H9 (cell line): ENCODE results near the gene PRCD. TPM values are rescaled to one million over a fixed set of nuclear protein-coding genes. Genes with fewer than 3 reads are reported as not detected.

ENCODE experiments used
- DNase-seq: peaks from one replicate; pipeline ENCODE4 v3.0.0-alpha.2; 2017
- H2AFZ ChIP-seq: one replicate; pipeline ENCODE4 v1.6.1; 2013; ENCODE audit warnings: mild to moderate bottlenecking, low read length, control low read depth, moderate library complexity
- H2AK5ac ChIP-seq: 2 replicates; pipeline ENCODE4 v1.6.1; 2013; ENCODE audit warnings: low read length, control low read depth, mixed read lengths; ENCODE audit not compliant: insufficient read length
- H2BK120ac ChIP-seq: one replicate; pipeline ENCODE4 v1.6.1; 2013; ENCODE audit warnings: low read depth, mild to moderate bottlenecking, low read length, control low read depth, inconsistent platforms; ENCODE audit not compliant: poor library complexity, severe bottlenecking
- H2BK12ac ChIP-seq: 2 replicates; pipeline ENCODE4 v1.6.1; 2013; ENCODE audit warnings: low read length, control low read depth, mixed read lengths, low read depth; ENCODE audit not compliant: insufficient read length
- H2BK15ac ChIP-seq: 2 replicates; pipeline ENCODE4 v1.6.1; 2013; ENCODE audit warnings: low read depth, low read length, control low read depth
- H2BK20ac ChIP-seq: one replicate; pipeline ENCODE4 v1.6.1; 2013; ENCODE audit warnings: low read depth, mild to moderate bottlenecking, low read length, control low read depth, inconsistent platforms; ENCODE audit not compliant: poor library complexity, severe bottlenecking
- H2BK5ac ChIP-seq: 2 replicates; pipeline ENCODE4 v1.6.1; 2013; ENCODE audit warnings: low read length, control low read depth, mixed read lengths; ENCODE audit not compliant: insufficient read length
- H3K14ac ChIP-seq: 2 replicates; pipeline ENCODE4 v1.6.1; 2013; ENCODE audit warnings: low read length, control low read depth; ENCODE audit not compliant: insufficient read depth
- H3K18ac ChIP-seq: 2 replicates; pipeline ENCODE4 v1.6.1; 2013; ENCODE audit warnings: low read depth, mild to moderate bottlenecking, mixed read lengths, low read length, control low read depth; ENCODE audit not compliant: insufficient read length
- H3K23ac ChIP-seq: 2 replicates; pipeline ENCODE4 v1.6.1; 2013; ENCODE audit warnings: low read length, control low read depth, mixed read lengths, low read depth; ENCODE audit not compliant: insufficient read length
- H3K23me2 ChIP-seq: 2 replicates; pipeline ENCODE4 v1.6.1; 2013; ENCODE audit warnings: low read depth, mild to moderate bottlenecking, mixed read lengths, low read length, control low read depth; ENCODE audit not compliant: insufficient read length, poor library complexity, severe bottlenecking
- H3K27ac ChIP-seq: 2 replicates; pipeline ENCODE4 v1.5.1; 2013; ENCODE audit warnings: low read length, control low read depth, mixed read lengths, low read depth; ENCODE audit not compliant: insufficient read length
- H3K27me3 ChIP-seq: 2 replicates; pipeline ENCODE4 v1.6.1; 2013; ENCODE audit warnings: low read length, control low read depth, inconsistent platforms; ENCODE audit not compliant: insufficient read depth
- H3K4ac ChIP-seq: 2 replicates; pipeline ENCODE4 v1.6.1; 2013; ENCODE audit warnings: low read depth, mild to moderate bottlenecking, control low read depth, inconsistent platforms, low read length, moderate library complexity
- H3K4me1 ChIP-seq: 2 replicates; pipeline ENCODE4 v1.6.1; 2013; ENCODE audit warnings: low read length, control low read depth, inconsistent platforms; ENCODE audit not compliant: insufficient read depth
- H3K4me2 ChIP-seq: 2 replicates; pipeline ENCODE4 v1.6.1; 2013; ENCODE audit warnings: low read length, control low read depth, mixed read lengths; ENCODE audit not compliant: insufficient read length, insufficient read depth
- H3K56ac ChIP-seq: 2 replicates; pipeline ENCODE4 v1.6.1; 2013; ENCODE audit warnings: low read depth, mild to moderate bottlenecking, mixed read lengths, low read length, control low read depth; ENCODE audit not compliant: insufficient read length
- H3K79me1 ChIP-seq: 2 replicates; pipeline ENCODE4 v1.6.1; 2013; ENCODE audit warnings: low read depth, mild to moderate bottlenecking, moderate library complexity, low read length, control low read depth, inconsistent platforms; ENCODE audit not compliant: insufficient read depth, poor library complexity, severe bottlenecking
- H3K79me2 ChIP-seq: 2 replicates; pipeline ENCODE4 v1.6.1; 2013; ENCODE audit warnings: low read length, control low read depth, inconsistent platforms; ENCODE audit not compliant: insufficient read depth
- H3K9ac ChIP-seq: 2 replicates; pipeline ENCODE4 v1.6.1; 2013; ENCODE audit warnings: low read length, control low read depth, mixed read lengths; ENCODE audit not compliant: insufficient read length; ENCODE audit errors: extremely low read depth
- H3K9me3 ChIP-seq: one replicate; pipeline ENCODE4 v1.6.1; 2013; ENCODE audit warnings: low read depth, low read length, inconsistent platforms; ENCODE audit not compliant: control insufficient read depth
- H3T11ph ChIP-seq: one replicate; pipeline ENCODE4 v1.6.1; 2013; ENCODE audit warnings: mild to moderate bottlenecking, low read length, control low read depth, inconsistent platforms
- H4K20me1 ChIP-seq: one replicate; pipeline ENCODE4 v1.6.1; 2013; ENCODE audit not compliant: control insufficient read depth, insufficient read length, insufficient read depth
- H4K5ac ChIP-seq: 2 replicates; pipeline ENCODE4 v1.6.1; 2013; ENCODE audit warnings: low read depth, mild to moderate bottlenecking, mixed read lengths, low read length, control low read depth; ENCODE audit not compliant: insufficient read length
- H4K8ac ChIP-seq: replicated peaks from 2 replicates; pipeline ENCODE4 v1.6.1; 2013; ENCODE audit warnings: low read length, control low read depth, mixed read lengths, low read depth; ENCODE audit not compliant: insufficient read length
- H4K91ac ChIP-seq: 2 replicates; pipeline ENCODE4 v1.6.1; 2013; ENCODE audit warnings: low read depth, mild to moderate bottlenecking, moderate library complexity, mixed read lengths, low read length, control low read depth; ENCODE audit not compliant: insufficient read length
- H3K27ac Mint-ChIP-seq, 3 experiments: 2 replicates in 2 of 3; 3 replicates in 1 of 3; pipeline ENCODE4 v1.8.0; 2020 to 2021; ENCODE audit warnings: mixed read lengths in 3 of 3, mild to moderate bottlenecking in 1 of 3, moderate library complexity in 1 of 3
- H3K27me3 Mint-ChIP-seq: 2 replicates; pipeline ENCODE4 v1.8.0; 2021; ENCODE audit warnings: low read depth, mild to moderate bottlenecking, moderate library complexity, mixed read lengths
- H3K36me3 Mint-ChIP-seq, 3 experiments: 2 replicates in 2 of 3; 3 replicates in 1 of 3; pipeline ENCODE4 v1.8.0; 2020 to 2021; ENCODE audit warnings: low read depth in 3 of 3, mixed read lengths in 3 of 3; ENCODE audit not compliant: insufficient read depth in 1 of 3
- H3K4me1 Mint-ChIP-seq, 2 experiments: 2 replicates each; pipeline ENCODE4 v1.8.0; 2020; ENCODE audit warnings: mixed read lengths in 2 of 2
- H3K4me3 Mint-ChIP-seq, 2 experiments: 2 replicates in 1 of 2; 3 replicates in 1 of 2; pipeline ENCODE4 v1.8.0; 2020 to 2021; ENCODE audit warnings: mild to moderate bottlenecking in 2 of 2, mixed read lengths in 2 of 2, moderate library complexity in 1 of 2
- H3K9me3 Mint-ChIP-seq, 2 experiments: 2 replicates in 1 of 2; 3 replicates in 1 of 2; pipeline ENCODE4 v1.8.0; 2020; ENCODE audit warnings: mild to moderate bottlenecking in 2 of 2, mixed read lengths in 2 of 2, moderate library complexity in 1 of 2
- CTCF ChIP-seq: fragments of 200-600 bp; sonication (generic); conservative IDR thresholded peaks from 3 replicates; pipeline ENCODE4 v1.8.0; 2021; ENCODE audit warnings: antibody characterized with exemption, mild to moderate bottlenecking
- WGBS: extraction: QIAGEN DNeasy Blood & Tissue Kit; methylation state at CpG from one replicate; pipeline ENCODE4 v1.1.7; 2013; ENCODE audit warnings: missing lambda C conversion rate, low lambda C conversion rate, mixed read lengths; ENCODE audit not compliant: insufficient read length; ENCODE audit errors: extremely low coverage; 5-methylcytosine and 5-hydroxymethylcytosine counted together
- total RNA-seq: library from RNA; stranded (reverse); gene quantifications from 2 replicates; pipeline ENCODE4 v1.2.1, GENCODE V29; 2021

Gene PRCD
- total RNA-seq, 1 experiment from 2014 or later, result 0.46 TPM

GRCh38 chr17:76549215-76549518 is 9.3 kb downstream of the PRCD start:
- H2BK12ac ChIP-seq, result no peak overlapping the region
- H2BK120ac ChIP-seq, result no peak overlapping the region
- no peak overlapping the region for H3K27ac Mint-ChIP-seq
- no peak overlapping the region for H3K14ac ChIP-seq
- H3K27me3 ChIP-seq, result no peaks in the 10 kb centered on the region
- WGBS, result no CpG with 5 or more reads among the region's 9 CpGs
- no peak overlapping the region for H2AFZ ChIP-seq
- H3K9me3 Mint-ChIP-seq, result no peaks in the 10 kb centered on the region
- H2BK20ac ChIP-seq, result no peak overlapping the region
- no peaks in the 10 kb centered on the region; the same call in 1 of the 2 replicates for H3K4me1 ChIP-seq
- no peaks in the 10 kb centered on the region for H3K23me2 ChIP-seq
- no peak overlapping the region for H4K5ac ChIP-seq
- H3K4me3 Mint-ChIP-seq, result no peak overlapping the region
- H4K91ac ChIP-seq, result no peak overlapping the region
- H3K27me3 Mint-ChIP-seq, result peaks cover 2% of the 10 kb centered on the region; the same call in 1 of the 2 replicates
- no peak overlapping the region for H3T11ph ChIP-seq
- H2AK5ac ChIP-seq, result no peak overlapping the region
- DNase-seq, result no peak
- no peaks in the 10 kb centered on the region for H3K79me1 ChIP-seq
- no peaks in the 10 kb centered on the region for H4K20me1 ChIP-seq
- H3K79me2 ChIP-seq, result no peaks in the 10 kb centered on the region
- H3K9me3 ChIP-seq, result no peaks in the 10 kb centered on the region
- H3K4me2 ChIP-seq, result no peak overlapping the region
- TF ChIP-seq CTCF, result no peak
- H3K4ac ChIP-seq, result no peak overlapping the region
- H3K23ac ChIP-seq, result no peak overlapping the region
- H2BK15ac ChIP-seq, result no peak overlapping the region
- H3K36me3 Mint-ChIP-seq, result no peaks in the 10 kb centered on the region; a peak in 1 of 7 replicates
- H4K8ac ChIP-seq, result no peak overlapping the region
- no peak overlapping the region for H3K27ac ChIP-seq
- peaks cover 10 to 18% of the 10 kb centered on the region in 2 experiments for H3K4me1 Mint-ChIP-seq
- no peak overlapping the region for H3K9ac ChIP-seq
- H3K18ac ChIP-seq, result no peak overlapping the region
- H2BK5ac ChIP-seq, result no peak overlapping the region
- H3K56ac ChIP-seq, result no peak overlapping the region
